HG03439 (cell line): Measurements from ENCODE around the gene SLC16A10.
"Not testable (repeated sequence)": the region's sequence is repeated elsewhere in the genome, so short reads cannot be mapped to it uniquely, and the experiment has no call there.

Source experiments
- ATAC-seq: cut with Tn5 transposase; IDR thresholded peaks from one replicate; pipeline ENCODE4 v1.9.1; 2021; ENCODE audit warnings: mild to moderate bottlenecking, moderate library complexity; ENCODE audit not compliant: unreplicated experiment

SLC16A10 gene

GRCh38 chr6:111087106-111087835, at the start of gene SLC16A10:
SLC16A10 (plus strand) TSS chr6:111087503; CDS start chr6:111087753, 250 bp downstream.
- ATAC-seq: peak; percentile 87

GRCh38 chr6:111038534-111039252, 48.6 kb upstream of the SLC16A10 start:
- no peak for ATAC-seq

- no peak for ATAC-seq
Measured at GRCh38 chr6:111041917-111042316, 45.4 kb upstream of the SLC16A10 start.

- no peak for ATAC-seq
Measured at GRCh38 chr6:111047244-111047643, 40.1 kb upstream of the SLC16A10 start.

GRCh38 chr6:111050261-111051023, 36.9 kb upstream of the SLC16A10 start:
- ATAC-seq: no peak

GRCh38 chr6:111052171-111052570, 35.1 kb upstream of the SLC16A10 start:
- no peak for ATAC-seq

- ATAC-seq: no peak
Measured at GRCh38 chr6:111057074-111057752, 30.1 kb upstream of the SLC16A10 start.

- no peak for ATAC-seq
Measured at GRCh38 chr6:111061508-111061907, 25.8 kb upstream of the SLC16A10 start.

GRCh38 chr6:111061985-111062384, 25.3 kb upstream of the SLC16A10 start:
- ATAC-seq: not testable (repeated sequence)

- not testable (repeated sequence) for ATAC-seq
Measured at GRCh38 chr6:111062860-111063259, 24.4 kb upstream of the SLC16A10 start.

- no peak for ATAC-seq
Measured at GRCh38 chr6:111068109-111068865, 19.0 kb upstream of the SLC16A10 start.

GRCh38 chr6:111068866-111069234, 18.5 kb upstream of the SLC16A10 start:
- no peak for ATAC-seq

GRCh38 chr6:111069382-111070104, 17.8 kb upstream of the SLC16A10 start:
- ATAC-seq: no peak

- ATAC-seq: no peak
Measured at GRCh38 chr6:111070105-111071005, 16.9 kb upstream of the SLC16A10 start.

GRCh38 chr6:111072801-111073360, 14.4 kb upstream of the SLC16A10 start:
- no peak for ATAC-seq

- ATAC-seq: no peak
Measured at GRCh38 chr6:111074311-111074710, 13.0 kb upstream of the SLC16A10 start.

- no peak for ATAC-seq
Measured at GRCh38 chr6:111076024-111076695, 11.1 kb upstream of the SLC16A10 start.

- ATAC-seq: no peak
Measured at GRCh38 chr6:111080698-111081097, 6.6 kb upstream of the SLC16A10 start.
